Measurements from ENCODE around the gene PSME2. TPM values are rescaled to one million over a fixed set of nuclear protein-coding genes. Genes with fewer than 3 reads are reported as not detected.

The PSME2 gene
- 175 to 204 TPM (median 181 TPM) in 5 replicates for total RNA-seq (2022; extraction: Qiagen RNA extraction; ENCODE audit: low read depth)

GRCh38 chr14:24146453-24146977, at the start of gene PSME2:
PSME2 (minus strand) TSS chr14:24146610; CDS start chr14:24146581, 29 bp downstream.

GRCh38 chr14:24195186-24196070, 49.0 kb upstream of the PSME2 start, which contains the start of gene TM9SF1:
TM9SF1 (minus strand) TSS chr14:24195441; CDS start chr14:24195019, 422 bp downstream.

GRCh38 chr14:24188251-24189058, 42.0 kb upstream of the PSME2 start, which contains the start of gene IPO4:
IPO4 (minus strand) TSS chr14:24188816; CDS start chr14:24188787, 29 bp downstream.

GRCh38 chr14:24171422-24172260, 25.2 kb upstream of the PSME2 start, which contains the start of gene REC8:
REC8 (plus strand) TSS chr14:24172080; CDS start chr14:24172553, 473 bp downstream.

GRCh38 chr14:24160850-24161804, 14.7 kb upstream of the PSME2 start, which contains the start of gene IRF9:
IRF9 (plus strand) TSS chr14:24161265; CDS start chr14:24162145, 880 bp downstream.

GRCh38 chr14:24146978-24147760, 759 bp upstream of the PSME2 start, which contains the start of gene RNF31:
RNF31 (plus strand) TSS chr14:24147498; CDS start chr14:24147699, 201 bp downstream.

GRCh38 chr14:24141097-24141880, 5.1 kb downstream of the PSME2 start, which contains the start of gene EMC9:
EMC9 (minus strand) TSS chr14:24141591; CDS start chr14:24141304, 287 bp downstream.

GRCh38 chr14:24135834-24136683, 10.4 kb downstream of the PSME2 start, which contains the start of gene PSME1:
PSME1 (plus strand) TSS chr14:24136194; CDS start chr14:24136263, 69 bp downstream.

GRCh38 chr14:24130380-24130716, 16.1 kb downstream of the PSME2 start, which contains the start of gene FITM1:
FITM1 (plus strand) TSS chr14:24130659; CDS start chr14:24131564, 905 bp downstream.

GRCh38 chr14:24114532-24115421, 31.6 kb downstream of the PSME2 start, which contains the start of the genes DCAF11 and NRL:
DCAF11 (plus strand) TSS chr14:24114777; CDS start chr14:24115595, 818 bp downstream.
NRL (minus strand) TSS chr14:24114949; CDS start chr14:24082848, 32,101 bp downstream.

GRCh38 chr14:24093901-24094840, 52.2 kb downstream of the PSME2 start, which contains the start of gene PCK2:
PCK2 (plus strand) TSS chr14:24094311; CDS start chr14:24094406, 95 bp downstream.

